ENCODE measurements around the gene SLC7A9. TPM values are rescaled to one million over a fixed set of nuclear protein-coding genes. Genes with fewer than 3 reads are reported as not detected.
"Not testable (repeated sequence)": the region's sequence is repeated elsewhere in the genome, so short reads cannot be mapped to it uniquely, and the experiment has no call there.

The SLC7A9 gene
- polyA plus RNA-seq, 1 donor from 2014 or later, result not detected

DNA sequence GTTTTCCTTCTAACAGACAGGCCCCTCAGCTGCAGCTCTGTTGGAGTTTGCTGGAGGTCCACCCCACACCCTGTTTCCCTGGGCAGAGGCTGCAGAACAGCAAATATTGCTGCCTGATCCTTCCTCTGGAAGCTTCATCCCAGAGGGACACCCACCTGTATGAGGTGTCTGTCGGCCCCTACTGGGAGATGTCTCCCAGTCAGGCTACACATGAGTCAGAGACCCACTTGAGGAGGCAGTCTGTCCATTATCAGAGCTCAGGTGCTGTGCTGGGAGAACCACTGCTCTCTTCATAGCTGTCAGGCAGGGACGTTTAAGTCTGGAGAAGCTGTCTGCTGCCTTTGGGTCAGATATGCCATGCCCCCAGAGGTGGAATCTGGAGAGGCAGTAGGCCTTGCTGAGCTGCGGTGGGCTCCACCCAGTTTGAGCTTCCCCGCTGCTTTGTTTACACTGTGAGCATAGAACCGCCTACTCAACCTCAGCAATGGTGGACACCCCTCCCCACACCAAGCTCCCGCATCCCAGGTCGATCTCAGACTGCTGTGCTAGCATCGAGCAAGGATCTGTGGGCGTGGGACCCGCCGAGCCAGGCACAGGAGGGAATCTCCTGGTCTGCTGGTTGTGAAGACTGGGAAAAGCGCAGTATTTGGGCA, 82.3 kb downstream of the SLC7A9 start:
- H3K4me3 Mint-ChIP-seq, H3K4me1 Mint-ChIP-seq, H3K27ac Mint-ChIP-seq, H3K9me3 Mint-ChIP-seq, H3K36me3 Mint-ChIP-seq: not testable (repeated sequence)
- H3K27me3 Mint-ChIP-seq, result peaks cover 12% of the 10 kb centered on the region

DNA sequence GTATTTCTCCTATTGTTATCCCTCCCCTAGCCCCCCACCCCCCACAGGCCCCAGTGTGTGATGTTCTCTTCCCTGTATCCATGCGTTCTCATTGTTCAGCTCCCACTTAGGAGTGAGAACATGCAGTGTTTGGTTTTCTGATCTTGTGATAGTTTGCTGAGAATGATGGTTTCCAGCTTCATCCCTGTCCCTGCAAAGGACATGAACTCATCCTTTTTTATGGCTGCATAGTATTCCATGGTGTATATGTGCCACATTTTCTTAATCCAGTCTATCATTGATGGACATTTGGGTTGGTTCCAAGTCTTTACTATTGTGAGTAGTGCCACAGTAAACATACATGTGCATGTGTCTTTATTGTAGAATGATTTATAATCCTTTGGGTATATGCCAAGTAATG, 87.5 kb downstream of the SLC7A9 start:
- peaks cover 0 to 15% (median 15%) of the 10 kb centered on the region in 3 donors for H3K9me3 Mint-ChIP-seq
- H3K4me1 Mint-ChIP-seq, result not testable (repeated sequence)

DNA sequence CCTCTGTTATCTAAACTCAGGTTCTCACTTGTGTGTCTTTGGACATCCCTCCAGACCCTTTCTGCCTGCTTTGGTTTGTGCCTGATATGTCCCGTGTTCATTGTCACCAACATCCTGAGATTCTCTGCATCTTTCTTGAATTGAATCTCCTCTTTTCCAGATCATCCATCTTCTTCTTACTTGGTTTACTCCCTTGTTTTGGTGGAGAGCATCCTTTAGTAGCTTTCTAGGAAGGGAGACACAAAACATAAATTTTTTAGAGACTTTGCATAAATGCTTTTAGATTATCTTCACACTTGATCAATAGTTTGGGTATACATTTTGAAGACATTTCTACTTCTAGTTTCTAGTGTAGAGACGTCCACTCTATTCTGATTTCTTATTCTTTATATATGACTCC, 88.3 kb downstream of the SLC7A9 start:
- H3K9me3 Mint-ChIP-seq, result peaks cover 0 to 15% (median 15%) of the 10 kb centered on the region in 3 donors
- no peak overlapping the region for H3K27ac Mint-ChIP-seq
- H3K36me3 Mint-ChIP-seq, result peaks cover 8% of the 10 kb centered on the region
- H3K27me3 Mint-ChIP-seq, result peaks cover 8% of the 10 kb centered on the region
- H3K4me1 Mint-ChIP-seq, result no peaks in the 10 kb centered on the region
- H3K4me3 Mint-ChIP-seq, result no peak overlapping the region

More for the DNA sequence above, 87.5 kb downstream of the SLC7A9 start:
- H3K27ac Mint-ChIP-seq, H3K4me3 Mint-ChIP-seq, H3K27me3 Mint-ChIP-seq, H3K36me3 Mint-ChIP-seq: not testable (repeated sequence)

Other genes with a start within 250 kb of the SLC7A9 start
- 9.7 TPM for gene ANKRD27, start 194.6 kb downstream of the SLC7A9 start, polyA plus RNA-seq
- 0.11 TPM for gene RGS9BP, start 193.9 kb downstream of the SLC7A9 start, polyA plus RNA-seq
- 3.1 TPM for gene NUDT19, start 177.9 kb downstream of the SLC7A9 start, polyA plus RNA-seq
- gene TDRD12, start 150.0 kb downstream of the SLC7A9 start, polyA plus RNA-seq, result not detected
- 11.8 TPM for gene CEP89, start 102.2 kb upstream of the SLC7A9 start, polyA plus RNA-seq
- 3.5 TPM for gene FAAP24, start 102.5 kb upstream of the SLC7A9 start, polyA plus RNA-seq
- gene RHPN2, start 195.1 kb upstream of the SLC7A9 start, polyA plus RNA-seq, result 3.7 TPM
- gene GPATCH1, start 211.4 kb upstream of the SLC7A9 start, polyA plus RNA-seq, result 7.0 TPM

Data from IgD-negative memory B cell (primary cell).